Right kidney (tissue), 9 donors: ENCODE measurements around the gene KCNQ1.

Source experiments
- DNase-seq: peaks from one replicate; pipeline ENCODE4 v3.0.0-alpha.2; 2016
- long read RNA-seq, 8 donors: transcript quantifications; one replicate each; lab custom pipeline, GENCODE V29; 2026

KCNQ1 gene
- long read RNA-seq, donor 1, partial matches to known transcripts: 17 of 17 reads
- long read RNA-seq, donor 1, other reads (novel, unspliced or antisense): 0 of 17 reads
- long read RNA-seq, donor 2, partial matches to known transcripts: 8 of 11 reads
- long read RNA-seq, donor 2, other reads (novel, unspliced or antisense): 0 of 11 reads
- long read RNA-seq, donor 3, partial matches to known transcripts: 0 of 3 reads
- long read RNA-seq, donor 3, other reads (novel, unspliced or antisense): 0 of 3 reads
- long read RNA-seq, donor 4, partial matches to known transcripts: 41 of 45 reads
- long read RNA-seq, donor 4, other reads (novel, unspliced or antisense): 0 of 45 reads
- long read RNA-seq, donor 5, partial matches to known transcripts: 13 of 15 reads
- long read RNA-seq, donor 5, other reads (novel, unspliced or antisense): 0 of 15 reads
- long read RNA-seq, donor 6, partial matches to known transcripts: 0 of 3 reads
- long read RNA-seq, donor 6, other reads (novel, unspliced or antisense): 0 of 3 reads
- long read RNA-seq, donor 7, partial matches to known transcripts: 20 of 22 reads
- long read RNA-seq, donor 7, other reads (novel, unspliced or antisense): 0 of 22 reads
- long read RNA-seq, donor 8, partial matches to known transcripts: 27 of 30 reads
- long read RNA-seq, donor 8, other reads (novel, unspliced or antisense): 0 of 30 reads

- peak; percentile 56 for DNase-seq
Observed at GRCh38 chr11:2444821-2445745, at the start of gene KCNQ1. Gene KCNQ1, plus strand, starts transcription at chr11:2445008. Its CDS starts 91 bp downstream, at chr11:2445099.

GRCh38 chr11:2395211-2395730 is 49.5 kb upstream of the KCNQ1 start:
- no peak for DNase-seq

GRCh38 chr11:2395856-2396255 is 49.0 kb upstream of the KCNQ1 start:
- no peak for DNase-seq

GRCh38 chr11:2396471-2396870 is 48.3 kb upstream of the KCNQ1 start:
- no peak for DNase-seq

GRCh38 chr11:2397005-2397404 is 47.8 kb upstream of the KCNQ1 start:
- DNase-seq: no peak

- no peak for DNase-seq
Observed at GRCh38 chr11:2398664-2399355, 46.0 kb upstream of the KCNQ1 start.

GRCh38 chr11:2399488-2400068 is 45.2 kb upstream of the KCNQ1 start:
- no peak for DNase-seq

- DNase-seq: peak; percentile 96
Observed at GRCh38 chr11:2400069-2400761, 44.6 kb upstream of the KCNQ1 start, which contains the start of gene TSSC4. Gene TSSC4, plus strand, starts transcription at chr11:2400750. Its CDS starts 1,884 bp downstream, at chr11:2402634.

GRCh38 chr11:2400762-2401435 is 43.9 kb upstream of the KCNQ1 start:
- no peak for DNase-seq

- DNase-seq: no peak
Observed at GRCh38 chr11:2401436-2401984, 43.3 kb upstream of the KCNQ1 start.

GRCh38 chr11:2402106-2402505 is 42.7 kb upstream of the KCNQ1 start:
- no peak for DNase-seq

GRCh38 chr11:2402890-2403645 is 41.7 kb upstream of the KCNQ1 start:
- DNase-seq: no peak

- DNase-seq: no peak
Observed at GRCh38 chr11:2404735-2405196, 40.0 kb upstream of the KCNQ1 start.

- peak; percentile 63 for DNase-seq
Observed at GRCh38 chr11:2406451-2406850, 38.4 kb upstream of the KCNQ1 start.

GRCh38 chr11:2406878-2407410 is 37.9 kb upstream of the KCNQ1 start:
- no peak for DNase-seq

GRCh38 chr11:2408671-2409070 is 36.1 kb upstream of the KCNQ1 start:
- DNase-seq: peak; percentile 82

- no peak for DNase-seq
Observed at GRCh38 chr11:2409126-2409525, 35.7 kb upstream of the KCNQ1 start.
